Tibial nerve (tissue), 3 donors: ENCODE results near the gene ZNF783.
"Not testable (repeated sequence)": the region's sequence is repeated elsewhere in the genome, so short reads cannot be mapped to it uniquely, and the experiment has no call there.

ENCODE experiments used
- CTCF ChIP-seq, 5 experiments: fragments of 200-600 bp in 3 of 5; fragments of 450-650 bp in 2 of 5; sonication (generic) in 3 of 5; IDR thresholded peaks; one replicate each; pipeline ENCODE4 v1.5.1; 2016 to 2019; ENCODE audit warnings: antibody characterized with exemption in 5 of 5, mild to moderate bottlenecking in 3 of 5, moderate library complexity in 2 of 5
- POLR2A ChIP-seq, 2 donors: fragments of 450-650 bp; IDR thresholded peaks; one replicate each; pipeline ENCODE4 v1.6.1; 2017; ENCODE audit warnings: antibody characterized with exemption in 2 of 2, mild to moderate bottlenecking in 2 of 2, moderate library complexity in 2 of 2

GRCh38 chr7:149321125-149321905 lies 59.3 kb downstream of the ZNF783 start:
- TF ChIP-seq CTCF, POLR2A (IDR thresholded peaks at IDR 0.05): not testable (repeated sequence)
